SK-N-MC (cell line): Measurements from ENCODE around the gene TMED7.

ENCODE experiments used
- EZH2 ChIP-seq: fragments of 200-600 bp; sonication (generic); IDR thresholded peaks from one replicate; pipeline ENCODE4 v1.6.1; 2017; ENCODE audit warnings: antibody characterized with exemption
- POLR2AphosphoS5 ChIP-seq: IDR thresholded peaks from 2 replicates; pipeline ENCODE4 v1.6.1; 2012; ENCODE audit warnings: mild to moderate bottlenecking, low read depth, low read length, borderline replicate concordance

DNA sequence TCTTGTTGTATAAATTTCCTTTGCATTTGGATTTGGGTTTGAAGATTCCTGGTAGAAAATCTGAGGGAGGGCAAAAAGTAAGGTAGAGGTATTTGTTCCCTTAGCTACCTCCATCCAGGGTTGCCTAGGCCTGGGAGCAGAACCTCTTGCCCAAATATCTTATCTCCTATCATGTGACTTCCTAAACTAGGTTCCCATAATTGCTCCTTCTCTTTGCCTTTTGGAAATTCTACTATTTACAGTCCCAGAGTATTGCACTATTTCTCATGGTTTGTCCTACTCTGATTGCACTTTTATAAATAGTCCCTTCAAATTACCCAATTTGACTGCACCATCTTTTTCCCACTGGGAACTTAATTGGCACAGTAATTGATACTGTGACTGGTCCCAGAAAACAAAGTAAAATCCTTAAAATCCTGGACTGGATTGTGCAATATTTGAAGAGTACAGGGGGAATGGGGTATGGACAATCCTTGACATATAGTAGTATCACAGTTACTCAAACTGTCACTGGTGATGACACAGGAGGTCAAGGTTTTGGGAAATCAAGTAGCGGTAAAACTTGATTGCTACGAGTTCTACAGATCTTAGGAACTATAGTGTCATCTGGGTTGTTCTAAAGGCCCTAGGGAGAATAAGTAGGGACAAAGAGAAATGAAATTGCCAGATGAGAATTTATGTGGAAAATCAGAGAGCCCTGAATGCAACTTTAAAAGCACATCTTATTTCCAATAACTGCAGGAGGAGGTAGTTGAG lies 31.5 kb upstream of the TMED7 start:
- TF ChIP-seq POLR2AphosphoS5 (no peak), EZH2 (no peak)
